Heart left ventricle (tissue), 13 donors: ENCODE measurements around the gene ADCY10.

Source experiments
- CTCF ChIP-seq, 12 donors: fragments of 200-600 bp; sonication (generic) in 4 of 12; IDR thresholded peaks; one replicate each; pipeline versions ENCODE4 v1.5.0 to v1.8.0; 2018 to 2022; ENCODE audit warnings: antibody characterized with exemption in 12 of 12, mild to moderate bottlenecking in 5 of 12
- POLR2A ChIP-seq, 2 donors: fragments of 450-650 bp; IDR thresholded peaks; one replicate each; pipeline ENCODE4 v1.6.1; 2017; ENCODE audit warnings: antibody characterized with exemption in 2 of 2, mild to moderate bottlenecking in 2 of 2, moderate library complexity in 2 of 2
- donor health status: ischemic (EF 13 %, LVEDD 7.1; RV severe dilation, severe dysfunction).
- donor health status: DM: no; HTN: yes; CAD: no.
- donor health status: DM: no; HTN: no; CAD: no.
- donor health status: ischemic (EF 25% LVEDD 6.9; RV normal size, moderate dysfunction).
- donor health status: ischemic (EF 25% LVEDD 5.7; RV mildly dilated, moderate dysfunction).
- donor health status: ischemic (EF 35%, LVEDD 5.7; RV mildly dilated, moderate dysfunction).
- donor health status: nonischemic (EF 11% LVEDD 7.7; RV severe dilation, severe dysfunction).
- donor health status: DM: yes; HTN: yes; CAD: no.
- donor health status: PGD.
- donor health status: ischemic (EF 29% LVEDD 5.4; RV normal size, mild dysfunction).
- donor health status: nonischemic (EF 23%, LVEDD 6.1; RV moderate dilation, normal function).

DNA sequence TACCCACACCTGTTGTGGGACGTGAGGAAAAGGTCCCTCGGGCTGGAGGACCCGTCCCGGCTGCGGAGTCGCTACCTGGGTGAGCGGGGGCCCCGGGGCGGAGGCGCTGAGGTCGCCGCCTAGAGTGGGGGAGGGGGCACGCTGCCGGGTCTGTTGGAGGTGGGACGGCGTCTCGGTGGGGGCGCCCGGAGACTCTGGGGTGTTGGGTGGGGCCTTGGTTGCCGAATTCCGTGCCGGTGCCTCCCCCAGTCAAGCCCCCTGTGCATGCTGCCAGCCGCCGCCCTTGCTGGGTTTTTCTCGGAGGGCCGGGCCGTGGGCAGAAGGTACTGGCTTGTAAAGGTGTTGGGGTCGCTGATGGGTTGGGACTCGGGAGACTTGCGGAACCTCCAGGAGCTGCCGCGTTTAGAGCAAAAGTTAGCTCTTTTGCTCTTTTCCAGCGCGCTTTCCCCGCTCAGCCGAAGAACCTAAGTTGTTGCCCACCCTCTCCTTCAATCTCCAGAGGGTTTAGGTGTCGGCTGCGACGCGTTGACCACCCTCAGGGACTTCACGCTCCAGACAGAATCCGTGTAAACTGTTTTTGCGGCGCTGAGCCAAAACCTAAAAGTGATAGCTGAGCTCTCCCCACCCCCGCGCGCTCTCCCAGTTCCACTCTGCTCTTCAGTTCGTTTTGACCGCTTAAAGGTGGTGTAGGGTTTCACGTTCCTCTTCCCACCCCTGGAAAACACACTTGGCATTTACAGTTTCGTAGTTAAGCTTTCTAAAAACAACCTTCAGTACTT is 23.2 kb upstream of the ADCY10 start, which contains the start of gene MPC2:
- TF ChIP-seq CTCF (IDR thresholded peaks at IDR 0.05) (no peak), POLR2A (IDR thresholded peaks at IDR 0.05) (peak in 1 of 2 donors; percentile 35)
